Nephron progenitor cell (in vitro differentiated cells): Measurements from ENCODE around the gene UCKL1.
A peak's percentile ranks its signal among the peaks of the same experiment; 100 is the strongest.
"Not testable (repeated sequence)": the region's sequence is repeated elsewhere in the genome, so short reads cannot be mapped to it uniquely, and the experiment has no call there.

Source experiments
- DNase-seq: peaks from one replicate; pipeline ENCODE4 v3.0.0; 2021
- H3K27ac Mint-ChIP-seq: 2 replicates; pipeline ENCODE4 v1.8.0; 2021; ENCODE audit warnings: mild to moderate bottlenecking, moderate library complexity, mixed read lengths
- H3K27me3 Mint-ChIP-seq: 2 replicates; pipeline ENCODE4 v1.8.0; 2021; ENCODE audit warnings: mild to moderate bottlenecking, low read depth, mixed read lengths; ENCODE audit not compliant: poor library complexity
- H3K36me3 Mint-ChIP-seq: 2 replicates; pipeline ENCODE4 v1.8.0; 2021; ENCODE audit warnings: low read depth, mixed read lengths
- H3K4me1 Mint-ChIP-seq: 2 replicates; pipeline ENCODE4 v1.8.0; 2021; ENCODE audit warnings: mixed read lengths
- H3K4me3 Mint-ChIP-seq: 2 replicates; pipeline ENCODE4 v1.8.0; 2021; ENCODE audit warnings: mild to moderate bottlenecking, moderate library complexity, mixed read lengths
- H3K9me3 Mint-ChIP-seq: 2 replicates; pipeline ENCODE4 v1.8.0; 2021; ENCODE audit warnings: mild to moderate bottlenecking, moderate library complexity, mixed read lengths
- CTCF ChIP-seq: fragments of 200-600 bp; sonication (generic); IDR thresholded peaks from 2 replicates; pipeline ENCODE4 v1.5.0; 2021; ENCODE audit warnings: antibody characterized with exemption

UCKL1 gene

GRCh38 chr20:63926298-63926697 is 29.9 kb downstream of the UCKL1 start:
- Mint-ChIP-seq H3K27me3 (no peaks in the 10 kb centered on the region), H3K4me3 (no peak overlapping the region), H3K36me3 (peaks cover 50% of the 10 kb centered on the region), H3K27ac (no peak overlapping the region), H3K9me3 (no peaks in the 10 kb centered on the region), H3K4me1 (peaks cover 14% of the 10 kb centered on the region)
- no peak for DNase-seq
- no peak for TF ChIP-seq CTCF

- peaks cover 37% of the 10 kb centered on the region for H3K36me3 Mint-ChIP-seq
- no peaks in the 10 kb centered on the region for H3K9me3 Mint-ChIP-seq
- no peaks in the 10 kb centered on the region for H3K27me3 Mint-ChIP-seq
- no peak for DNase-seq
- TF ChIP-seq CTCF: no peak
- H3K27ac Mint-ChIP-seq: no peak overlapping the region
- H3K4me3 Mint-ChIP-seq: no peak overlapping the region
- H3K4me1 Mint-ChIP-seq: peaks cover 14% of the 10 kb centered on the region
Observed at GRCh38 chr20:63924241-63924640, 32.0 kb downstream of the UCKL1 start.

- no peaks in the 10 kb centered on the region for H3K9me3 Mint-ChIP-seq
- H3K4me3 Mint-ChIP-seq: no peak overlapping the region
- TF ChIP-seq CTCF: no peak
- no peaks in the 10 kb centered on the region for H3K27me3 Mint-ChIP-seq
- peaks cover 37% of the 10 kb centered on the region for H3K36me3 Mint-ChIP-seq
- peaks cover 14% of the 10 kb centered on the region for H3K4me1 Mint-ChIP-seq
- DNase-seq: no peak
- H3K27ac Mint-ChIP-seq: no peak overlapping the region
Observed at GRCh38 chr20:63923651-63924050, 32.6 kb downstream of the UCKL1 start.

- Mint-ChIP-seq H3K27me3 (peaks cover 1% of the 10 kb centered on the region), H3K4me3 (no peak overlapping the region), H3K36me3 (peaks cover 42% of the 10 kb centered on the region)
Observed at GRCh38 chr20:63920226-63920625, 36.0 kb downstream of the UCKL1 start.

GRCh38 chr20:63919130-63919529 is 37.1 kb downstream of the UCKL1 start:
- Mint-ChIP-seq H3K4me3 (no peak overlapping the region), H3K36me3 (peaks cover 44% of the 10 kb centered on the region), H3K27me3 (peaks cover 6% of the 10 kb centered on the region), H3K9me3 (peaks cover 27% of the 10 kb centered on the region), H3K27ac (no peak overlapping the region), H3K4me1 (peaks cover 11% of the 10 kb centered on the region)
- TF ChIP-seq CTCF: no peak
- no peak for DNase-seq

More at GRCh38 chr20:63920226-63920625, 36.0 kb downstream of the UCKL1 start:
- DNase-seq: no peak
- Mint-ChIP-seq H3K9me3 (peaks cover 19% of the 10 kb centered on the region), H3K27ac (no peak overlapping the region), H3K4me1 (peaks cover 16% of the 10 kb centered on the region)
- no peak for TF ChIP-seq CTCF

GRCh38 chr20:63917811-63918210 is 38.4 kb downstream of the UCKL1 start:
- Mint-ChIP-seq H3K4me3 (no peak overlapping the region), H3K36me3 (peaks cover 44% of the 10 kb centered on the region), H3K27me3 (peaks cover 6% of the 10 kb centered on the region), H3K4me1 (peaks cover 12% of the 10 kb centered on the region), H3K9me3 (peaks cover 27% of the 10 kb centered on the region), H3K27ac (no peak overlapping the region)
- no peak for TF ChIP-seq CTCF
- peak; percentile 31 for DNase-seq

- DNase-seq, H3K27me3 Mint-ChIP-seq, H3K4me3 Mint-ChIP-seq, H3K27ac Mint-ChIP-seq: not testable (repeated sequence)
- Mint-ChIP-seq H3K36me3 (peaks cover 44% of the 10 kb centered on the region), H3K4me1 (peaks cover 23% of the 10 kb centered on the region), H3K9me3 (peaks cover 27% of the 10 kb centered on the region)
Observed at GRCh38 chr20:63916371-63916939, 39.8 kb downstream of the UCKL1 start.
